DMS153 treated with DMSO at 0.1 percent for 48 hours (cell line): Measurements from ENCODE around the gene ARHGAP23.
"Not testable (repeated sequence)": the region's sequence is repeated elsewhere in the genome, so short reads cannot be mapped to it uniquely, and the experiment has no call there.

Experiments used
- DNase-seq: peaks from one replicate; lab custom pipeline; 2025; ENCODE audit not compliant: unreplicated experiment; lab: John Stamatoyannopoulos, UW

ARHGAP23 gene

GRCh38 chr17:38420518-38420917 is 7.7 kb upstream of the ARHGAP23 start:
- DNase-seq: no peak

GRCh38 chr17:38421171-38421841 is 7.0 kb upstream of the ARHGAP23 start:
- DNase-seq: no peak

GRCh38 chr17:38421871-38422827 is 6.1 kb upstream of the ARHGAP23 start:
- DNase-seq: no peak

GRCh38 chr17:38424297-38424972 is 3.8 kb upstream of the ARHGAP23 start:
- no peak for DNase-seq

GRCh38 chr17:38425031-38425430 is 3.2 kb upstream of the ARHGAP23 start:
- no peak for DNase-seq

GRCh38 chr17:38425744-38426143 is 2.5 kb upstream of the ARHGAP23 start:
- DNase-seq: no peak

GRCh38 chr17:38426441-38426840 is 1.8 kb upstream of the ARHGAP23 start:
- DNase-seq: no peak

- no peak for DNase-seq
Measured at GRCh38 chr17:38427160-38427949, 909 bp upstream of the ARHGAP23 start.

- DNase-seq: no peak
Measured at GRCh38 chr17:38428643-38429371, 543 bp downstream of the ARHGAP23 start.

GRCh38 chr17:38429476-38430100 is 1.3 kb downstream of the ARHGAP23 start:
- DNase-seq: no peak

GRCh38 chr17:38430316-38430715 is 2.1 kb downstream of the ARHGAP23 start:
- DNase-seq: no peak

GRCh38 chr17:38430822-38431221 is 2.6 kb downstream of the ARHGAP23 start:
- DNase-seq: no peak

GRCh38 chr17:38431346-38432145 is 3.3 kb downstream of the ARHGAP23 start:
- DNase-seq: no peak

GRCh38 chr17:38434178-38434665 is 6.0 kb downstream of the ARHGAP23 start:
- DNase-seq: no peak

GRCh38 chr17:38435795-38436194 is 7.5 kb downstream of the ARHGAP23 start:
- DNase-seq: no peak

GRCh38 chr17:38436386-38436785 is 8.1 kb downstream of the ARHGAP23 start:
- no peak for DNase-seq

- DNase-seq: not testable (repeated sequence)
Measured at GRCh38 chr17:38437313-38437712, 9.0 kb downstream of the ARHGAP23 start.

GRCh38 chr17:38439436-38439835 is 11.2 kb downstream of the ARHGAP23 start:
- no peak for DNase-seq
